Glomerular endothelial cell (primary cell): ENCODE results near the gene ADARB2. TPM values are rescaled to one million over a fixed set of nuclear protein-coding genes. Genes with fewer than 3 reads are reported as not detected.
"Not testable (repeated sequence)": the region's sequence is repeated elsewhere in the genome, so short reads cannot be mapped to it uniquely, and the experiment has no call there.

Experiments used
- DNase-seq: peaks from one replicate; pipeline ENCODE4 v3.0.0-alpha.2; 2011; ENCODE audit warnings: low read depth, low spot score; ENCODE audit errors: extremely low read depth
- total RNA-seq: library from RNA; depleted of rRNA; stranded (reverse); fragments of >200 nt; gene quantifications from 2 replicates; pipeline ENCODE4 v1.2.3, GENCODE V29; 2015

ADARB2 gene
- total RNA-seq, 1 donor from 2014 or later = 0.23 TPM

DNA sequence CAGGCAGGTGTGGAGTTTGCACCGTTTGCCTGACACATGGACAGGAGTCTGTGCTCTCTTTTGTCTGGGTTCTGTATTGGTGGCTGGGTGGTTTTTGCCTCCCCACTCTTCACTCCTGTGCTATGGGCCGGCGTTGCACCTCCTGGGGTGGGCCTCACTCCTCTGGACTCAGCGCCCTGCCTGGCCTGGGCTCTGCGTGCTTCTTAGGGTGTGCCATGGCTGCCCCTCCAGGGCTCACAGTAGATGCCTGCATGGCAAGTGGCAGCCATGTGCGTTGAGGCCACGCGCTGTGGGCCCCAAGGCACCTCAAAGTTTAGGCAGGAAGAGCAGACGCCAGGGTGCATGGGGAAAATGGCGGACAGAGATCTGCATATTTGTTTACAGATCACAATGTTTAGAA, 319.8 kb downstream of the ADARB2 start:
- DNase-seq = no peak

- no peak for DNase-seq
Measured at GRCh38 chr10:1416456-1417037, 320.8 kb downstream of the ADARB2 start.

- no peak for DNase-seq
Measured at GRCh38 chr10:1414893-1415292, 322.4 kb downstream of the ADARB2 start.

GRCh38 chr10:1414346-1414745, 323.0 kb downstream of the ADARB2 start:
- not testable (repeated sequence) for DNase-seq

DNA sequence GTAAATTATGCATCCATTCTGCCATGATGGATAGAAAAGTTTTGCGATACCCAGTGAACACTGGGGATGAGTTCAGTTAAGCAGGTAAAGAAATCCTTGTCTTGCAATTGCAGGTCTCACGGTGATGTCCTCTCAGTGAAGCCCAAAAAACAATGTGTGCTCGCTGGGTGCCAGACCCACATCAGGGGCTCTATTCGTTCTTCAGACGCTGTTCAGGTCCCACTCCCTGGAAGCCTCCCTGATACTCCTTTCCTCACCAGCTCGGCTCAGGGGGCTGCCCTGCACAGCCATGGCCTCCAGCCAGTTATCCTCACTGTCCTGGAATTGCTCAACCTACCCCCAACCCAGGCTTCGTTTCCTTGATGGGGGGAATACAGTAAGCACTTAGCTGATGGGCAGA, 323.5 kb downstream of the ADARB2 start:
- DNase-seq = no peak

DNA sequence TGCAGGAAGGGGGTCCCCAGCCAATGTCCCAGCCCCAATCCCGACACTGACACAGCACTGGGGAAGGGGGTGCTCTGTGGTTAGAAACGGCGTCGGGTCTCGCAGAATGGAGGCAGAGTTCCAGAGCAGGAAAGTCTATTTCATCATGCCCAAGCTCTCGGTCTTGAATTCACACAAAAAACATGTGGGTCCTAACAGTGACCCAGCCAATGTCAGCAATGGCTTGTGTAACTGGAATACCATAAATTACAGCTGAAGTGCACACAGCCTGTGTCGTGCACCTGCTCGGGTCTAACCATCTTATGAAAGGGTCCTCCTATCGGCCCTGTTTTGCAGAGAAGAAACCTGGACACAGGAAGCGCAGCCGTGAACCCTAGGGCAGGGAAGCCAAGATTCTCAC, 324.1 kb downstream of the ADARB2 start:
- DNase-seq = no peak

GRCh38 chr10:1412531-1413189, 324.7 kb downstream of the ADARB2 start:
- DNase-seq = no peak

GRCh38 chr10:1411956-1412355, 325.4 kb downstream of the ADARB2 start:
- DNase-seq = no peak

DNA sequence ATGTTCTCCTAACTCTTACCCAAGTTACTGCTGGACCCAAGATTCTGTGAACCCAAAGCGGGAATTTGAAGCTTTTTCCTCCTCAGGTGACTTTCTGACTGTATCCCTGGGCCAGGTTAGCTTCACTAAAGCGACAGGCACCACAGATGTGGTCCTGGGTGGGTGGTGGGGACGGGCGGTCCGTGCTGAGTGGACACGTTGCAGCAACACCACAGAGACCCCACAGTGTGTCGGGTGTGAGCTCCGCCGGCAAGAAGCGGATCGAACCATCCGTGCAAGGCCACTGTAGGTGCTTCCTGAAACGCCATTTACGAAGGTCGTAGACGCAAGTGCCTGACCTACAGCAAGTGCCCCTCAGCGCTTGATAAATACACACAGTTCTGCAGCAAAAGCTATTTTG, 325.9 kb downstream of the ADARB2 start:
- no peak for DNase-seq

GRCh38 chr10:1410469-1411395, 326.6 kb downstream of the ADARB2 start:
- no peak for DNase-seq

GRCh38 chr10:1410032-1410431, 327.3 kb downstream of the ADARB2 start:
- DNase-seq = no peak

GRCh38 chr10:1409392-1409791, 327.9 kb downstream of the ADARB2 start:
- no peak for DNase-seq

GRCh38 chr10:1408651-1409367, 328.5 kb downstream of the ADARB2 start:
- no peak for DNase-seq

- no peak for DNase-seq
Measured at GRCh38 chr10:1406967-1407945, 330.1 kb downstream of the ADARB2 start.

DNA sequence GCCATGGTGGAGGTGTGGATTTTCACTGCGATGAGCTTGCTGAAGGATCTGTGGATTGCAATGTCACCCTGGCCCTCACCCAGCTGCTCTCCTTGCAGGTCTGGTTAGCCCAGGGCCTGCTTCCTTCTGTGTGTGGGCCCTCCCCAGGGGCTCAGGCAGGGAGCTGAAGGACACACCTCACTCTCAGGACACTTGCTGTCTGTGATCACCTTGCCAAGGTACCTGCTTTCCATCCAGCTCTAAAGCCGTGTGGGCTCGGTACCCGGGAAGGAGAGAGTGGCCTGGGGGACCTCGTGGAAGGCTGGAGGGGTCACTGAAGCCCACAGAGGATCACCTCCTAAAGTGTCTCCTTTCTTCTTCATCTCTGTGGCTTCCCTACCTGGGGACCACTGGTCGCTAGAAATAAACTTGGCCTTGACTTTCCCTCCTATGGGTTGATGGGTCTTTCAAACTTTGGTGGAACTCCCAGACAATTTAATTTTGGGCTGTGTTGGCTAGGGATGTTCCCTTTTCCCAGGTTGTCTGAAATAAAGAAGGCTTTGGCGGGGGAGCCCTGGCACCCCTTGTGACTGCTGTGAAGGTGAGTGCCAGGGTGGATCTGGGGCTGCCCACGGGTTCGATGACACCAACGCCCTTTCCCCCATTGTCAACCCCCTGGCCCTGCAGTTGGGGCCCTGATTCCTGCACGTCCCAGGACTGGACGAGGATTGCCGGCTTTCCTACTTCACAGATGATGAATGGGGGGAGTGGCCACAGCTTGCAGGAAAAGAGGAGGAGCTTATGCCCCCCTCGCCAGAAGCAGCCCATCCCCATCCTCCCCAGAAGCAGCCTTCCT, 331.0 kb downstream of the ADARB2 start:
- DNase-seq = no peak

DNA sequence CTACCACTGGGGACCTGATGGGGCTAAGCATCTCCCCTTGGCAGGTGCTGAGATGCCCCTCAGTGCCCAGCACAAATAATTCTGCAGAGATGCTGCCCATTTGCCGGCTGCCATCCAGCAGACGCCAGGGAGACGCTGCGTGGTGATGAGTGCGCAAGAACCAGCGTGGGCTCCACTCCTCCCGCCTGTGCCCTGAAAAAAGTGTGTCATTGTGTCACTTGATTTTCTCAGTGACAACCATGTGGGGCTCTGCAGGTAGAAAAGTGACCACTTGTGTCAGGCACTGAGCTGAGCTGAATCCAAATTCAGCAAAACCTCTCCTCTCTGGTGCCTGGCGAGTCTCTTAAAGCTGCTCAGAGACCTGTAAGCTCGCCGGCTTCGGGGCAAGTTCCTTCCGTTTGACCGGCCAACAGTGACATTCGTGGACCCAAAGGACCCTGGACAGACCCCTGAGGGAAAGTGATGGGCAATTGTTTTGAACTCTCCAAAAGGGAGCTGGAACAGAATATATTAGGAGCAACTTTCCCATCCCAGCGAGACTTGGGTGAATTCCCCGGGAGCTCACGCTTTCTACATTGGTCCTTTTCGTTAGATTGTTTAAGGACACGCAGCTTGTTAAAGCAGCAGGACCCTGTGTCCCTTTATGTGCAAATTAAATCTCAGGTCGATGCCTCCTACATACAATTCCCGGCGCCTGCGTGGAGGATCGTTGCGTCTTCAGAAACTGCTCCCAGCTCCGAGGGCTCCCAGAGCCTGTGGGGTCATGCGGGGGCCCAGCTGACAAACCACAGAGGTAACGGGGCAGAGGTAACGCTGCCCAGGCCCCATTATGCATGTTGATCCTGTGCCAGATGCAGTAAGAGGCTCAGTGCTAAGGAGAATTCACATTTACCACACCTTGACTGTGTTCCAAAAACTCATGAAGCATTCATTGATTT, 332.7 kb downstream of the ADARB2 start:
- DNase-seq = no peak

DNA sequence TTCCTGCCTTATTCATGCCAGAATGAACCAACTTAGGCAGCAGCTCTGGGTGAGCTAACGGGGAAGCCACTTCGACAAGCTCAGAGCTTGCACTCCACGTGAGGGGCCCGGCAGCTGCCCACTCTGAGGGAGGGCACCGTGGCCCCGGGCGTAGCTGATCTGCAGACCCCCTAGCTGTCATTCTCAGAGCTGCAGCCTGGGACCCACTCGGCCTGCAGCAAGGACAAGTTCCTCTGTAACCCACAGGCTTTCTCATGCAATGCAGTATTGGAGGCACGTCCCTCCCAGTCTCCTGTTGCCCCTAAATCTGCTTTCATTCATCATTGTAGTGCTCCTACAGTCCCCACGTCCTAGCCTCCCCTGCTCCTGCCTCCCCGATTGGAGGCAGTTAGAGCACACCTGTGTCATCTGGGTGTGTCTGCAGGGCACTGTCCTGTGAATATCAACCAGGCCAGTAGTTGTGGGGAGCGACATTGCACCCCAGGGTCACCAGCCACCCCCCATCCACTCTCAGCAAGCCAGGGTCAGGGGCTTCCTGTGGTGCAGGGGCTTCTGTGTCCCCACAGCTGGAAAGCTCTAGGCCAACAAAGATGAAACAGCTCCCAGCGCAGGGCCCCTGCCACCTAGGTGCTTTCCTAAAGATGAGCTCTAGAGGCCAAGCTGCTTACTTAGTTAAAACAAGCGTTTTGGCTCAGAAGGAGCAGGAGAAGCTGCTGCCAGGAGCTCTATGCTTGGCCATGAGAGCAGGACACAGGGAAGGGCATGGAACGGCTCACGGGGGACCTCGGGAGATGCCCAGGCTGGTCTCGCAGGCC, 333.6 kb downstream of the ADARB2 start:
- no peak for DNase-seq
